Renal pelvis (tissue), 4 donors: ENCODE data around the gene PCDHB12. TPM values are rescaled to one million over a fixed set of nuclear protein-coding genes. Genes with fewer than 3 reads are reported as not detected.
"Not testable (repeated sequence)": the region's sequence is repeated elsewhere in the genome, so short reads cannot be mapped to it uniquely, and the experiment has no call there.

Experiments used
- DNase-seq: peaks from one replicate; pipeline ENCODE4 v3.0.0-alpha.2; 2013
- polyA plus RNA-seq, 3 donors: library from polyadenylated mRNA; unstranded; fragments of 120-200 nt; gene quantifications; one replicate each; pipeline ENCODE4 v1.2.1, GENCODE V29; 2013; ENCODE audit not compliant: insufficient read length in 3 of 3

PCDHB12 gene
- polyA plus RNA-seq, 3 donors = 3.6 to 4.6 (median 4.5) TPM

DNA sequence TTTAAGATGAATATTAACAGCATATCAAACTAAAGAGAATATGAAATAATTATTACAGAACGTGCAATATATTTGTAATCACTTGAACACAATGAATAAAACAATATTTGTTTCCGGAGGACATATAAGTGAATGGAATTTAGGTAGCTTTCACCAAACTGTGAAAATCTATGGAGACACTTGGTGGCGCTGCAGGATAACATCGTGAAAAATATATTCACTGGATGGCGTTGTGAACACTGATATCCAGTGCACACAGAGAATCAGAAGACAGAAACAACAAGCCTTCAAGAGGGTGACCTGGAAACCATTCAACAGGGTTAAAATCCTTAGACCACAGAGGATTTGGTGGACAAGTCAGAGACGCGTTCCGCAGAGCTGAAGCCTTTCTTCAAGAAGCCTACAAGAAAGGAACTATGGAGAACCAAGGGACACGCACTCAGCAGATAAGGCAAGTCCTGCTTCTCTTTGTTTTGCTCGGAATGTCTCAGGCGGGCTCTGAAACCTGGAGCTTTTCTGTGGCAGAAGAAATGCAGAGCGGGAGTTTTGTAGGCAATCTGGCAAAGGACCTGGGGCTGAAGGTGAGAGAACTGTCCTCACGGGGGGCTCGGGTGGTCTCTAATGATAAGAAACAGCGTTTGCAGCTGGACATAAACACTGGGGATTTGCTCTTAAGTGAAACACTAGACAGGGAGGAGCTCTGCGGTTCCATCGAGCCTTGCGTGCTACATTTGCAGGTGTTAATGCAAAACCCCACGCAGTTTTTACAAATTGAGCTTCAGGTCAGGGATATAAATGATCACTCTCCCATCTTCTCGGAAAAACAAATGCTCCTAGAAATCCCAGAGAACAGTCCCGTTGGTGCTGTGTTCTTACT lies 8.9 kb upstream of the PCDHB12 start, which contains the start of gene PCDHB11:
Gene PCDHB11 (plus strand): TSS at position 269 of the 877 bp plus-strand sequence. CDS start 148 bp downstream, at position 417.
- DNase-seq = no peak

- DNase-seq = not testable (repeated sequence)
Observed at GRCh38 chr5:141201126-141201525, 7.4 kb upstream of the PCDHB12 start.

- not testable (repeated sequence) for DNase-seq
Observed at GRCh38 chr5:141201646-141202045, 6.9 kb upstream of the PCDHB12 start.

DNA sequence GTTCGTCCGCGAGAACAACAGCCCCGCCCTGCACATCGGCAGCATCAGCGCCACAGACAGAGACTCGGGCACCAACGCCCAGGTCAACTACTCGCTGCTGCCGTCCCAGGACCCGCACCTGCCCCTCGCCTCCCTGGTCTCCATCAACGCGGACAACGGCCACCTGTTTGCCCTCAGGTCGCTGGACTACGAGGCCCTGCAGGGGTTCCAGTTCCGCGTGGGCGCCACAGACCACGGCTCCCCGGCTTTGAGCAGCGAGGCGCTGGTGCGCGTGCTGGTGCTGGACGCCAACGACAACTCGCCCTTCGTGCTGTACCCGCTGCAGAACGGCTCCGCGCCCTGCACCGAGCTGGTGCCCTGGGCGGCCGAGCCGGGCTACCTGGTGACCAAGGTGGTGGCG lies 1.8 kb downstream of the PCDHB12 start:
- not testable (repeated sequence) for DNase-seq

DNA sequence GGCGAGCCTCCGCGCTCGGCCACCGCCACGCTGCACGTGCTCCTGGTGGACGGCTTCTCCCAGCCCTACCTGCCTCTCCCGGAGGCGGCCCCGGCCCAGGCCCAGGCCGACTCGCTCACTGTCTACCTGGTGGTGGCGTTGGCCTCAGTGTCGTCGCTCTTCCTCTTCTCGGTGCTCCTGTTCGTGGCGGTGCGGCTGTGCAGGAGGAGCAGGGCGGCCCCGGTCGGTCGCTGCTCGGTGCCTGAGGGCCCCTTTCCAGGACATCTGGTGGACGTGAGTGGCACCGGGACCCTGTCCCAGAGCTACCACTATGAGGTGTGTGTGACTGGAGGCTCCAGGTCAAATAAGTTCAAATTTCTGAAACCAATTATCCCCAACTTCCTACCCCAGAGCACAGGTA lies 2.3 kb downstream of the PCDHB12 start:
- DNase-seq = not testable (repeated sequence)

DNA sequence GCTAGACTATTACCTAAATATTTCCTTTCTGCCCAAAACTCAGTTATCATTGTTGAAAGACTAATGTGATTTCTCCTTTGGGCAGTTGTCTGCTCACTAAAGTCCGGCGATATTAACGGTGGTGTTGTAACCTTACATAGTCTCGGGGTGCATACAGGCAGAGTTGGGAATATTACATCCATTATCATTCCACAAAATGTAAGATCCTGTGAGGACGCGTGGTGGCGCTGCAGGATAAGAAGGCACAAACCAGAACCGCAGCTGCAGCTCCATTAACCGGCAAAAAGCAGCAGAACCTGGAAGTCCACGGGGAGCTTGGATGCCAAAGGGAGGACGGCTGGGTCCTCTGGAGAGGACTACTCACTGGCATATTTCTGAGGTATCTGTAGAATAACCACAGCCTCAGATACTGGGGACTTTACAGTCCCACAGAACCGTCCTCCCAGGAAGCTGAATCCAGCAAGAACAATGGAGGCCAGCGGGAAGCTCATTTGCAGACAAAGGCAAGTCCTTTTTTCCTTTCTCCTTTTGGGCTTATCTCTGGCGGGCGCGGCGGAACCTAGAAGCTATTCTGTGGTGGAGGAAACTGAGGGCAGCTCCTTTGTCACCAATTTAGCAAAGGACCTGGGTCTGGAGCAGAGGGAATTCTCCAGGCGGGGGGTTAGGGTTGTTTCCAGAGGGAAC lies 5.3 kb downstream of the PCDHB12 start, which contains the start of gene PCDHB13:
Gene PCDHB13 (plus strand): TSS at position 264 of the 684 bp plus-strand sequence. CDS start 205 bp downstream, at position 469.
- DNase-seq = not testable (repeated sequence)

GRCh38 chr5:141214583-141214982 lies 6.1 kb downstream of the PCDHB12 start:
- DNase-seq = not testable (repeated sequence)

GRCh38 chr5:141215504-141215903 lies 7.0 kb downstream of the PCDHB12 start:
- not testable (repeated sequence) for DNase-seq

- DNase-seq = not testable (repeated sequence)
Observed at GRCh38 chr5:141216035-141216434, 7.5 kb downstream of the PCDHB12 start.

DNA sequence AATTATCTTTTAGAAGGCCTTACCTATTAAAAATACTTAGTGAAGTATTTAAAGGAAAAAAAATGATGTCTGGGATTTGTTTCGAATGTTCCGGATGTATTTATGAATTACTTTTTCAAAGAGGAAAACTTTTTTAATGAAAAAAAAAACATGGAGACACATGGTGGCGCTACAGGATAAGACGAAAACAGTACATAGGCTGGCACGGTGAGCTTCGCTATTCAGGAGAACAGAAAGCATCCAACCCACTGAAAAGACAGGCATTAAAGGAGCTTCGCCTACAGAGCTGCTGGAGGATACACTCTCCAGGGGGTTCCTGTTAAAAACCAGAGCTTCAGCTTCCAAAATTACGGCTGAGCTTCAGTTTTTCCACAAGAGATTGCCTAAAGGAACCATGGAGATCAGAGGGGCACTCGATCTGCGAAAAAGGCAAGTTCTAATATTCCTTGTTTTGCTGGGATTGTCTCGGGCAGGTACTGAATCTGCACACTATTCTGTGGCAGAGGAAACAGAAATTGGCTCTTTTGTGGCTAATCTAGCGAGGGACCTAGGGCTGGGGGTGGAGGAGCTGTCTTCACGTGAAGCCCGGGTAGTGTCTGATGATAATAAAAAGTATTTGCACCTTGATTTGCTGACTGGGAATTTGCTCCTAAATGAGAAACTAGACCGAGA lies 14.7 kb downstream of the PCDHB12 start, which contains the start of gene PCDHB14:
Gene PCDHB14 (plus strand): TSS at position 232 of the 672 bp plus-strand sequence. CDS start 163 bp downstream, at position 395.
- no peak for DNase-seq

DNA sequence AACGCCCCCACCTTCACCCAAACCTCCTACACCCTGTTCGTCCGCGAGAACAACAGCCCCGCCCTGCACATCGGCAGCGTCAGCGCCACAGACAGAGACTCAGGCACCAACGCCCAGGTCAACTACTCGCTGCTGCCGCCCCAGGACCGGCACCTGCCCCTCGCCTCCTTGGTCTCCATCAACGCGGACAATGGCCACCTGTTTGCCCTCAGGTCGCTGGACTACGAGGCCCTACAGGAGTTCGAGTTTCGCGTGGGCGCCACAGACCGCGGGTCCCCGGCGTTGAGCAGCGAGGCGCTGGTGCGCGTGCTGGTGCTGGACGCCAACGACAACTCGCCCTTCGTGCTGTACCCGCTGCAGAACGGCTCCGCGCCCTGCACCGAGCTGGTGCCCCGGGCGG lies 16.3 kb downstream of the PCDHB12 start:
- not testable (repeated sequence) for DNase-seq

DNA sequence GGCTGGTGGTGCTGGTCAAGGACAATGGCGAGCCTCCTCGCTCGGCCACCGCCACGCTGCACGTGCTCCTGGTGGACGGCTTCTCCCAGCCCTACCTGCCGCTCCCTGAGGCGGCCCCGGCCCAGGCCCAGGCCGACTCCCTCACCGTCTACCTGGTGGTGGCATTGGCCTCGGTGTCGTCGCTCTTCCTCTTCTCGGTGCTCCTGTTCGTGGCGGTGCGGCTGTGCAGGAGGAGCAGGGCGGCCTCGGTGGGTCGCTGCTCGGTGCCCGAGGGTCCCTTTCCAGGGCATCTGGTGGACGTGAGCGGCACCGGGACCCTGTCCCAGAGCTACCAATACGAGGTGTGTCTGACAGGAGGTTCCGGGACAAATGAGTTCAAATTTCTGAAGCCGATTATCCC lies 16.9 kb downstream of the PCDHB12 start:
- DNase-seq = not testable (repeated sequence)

DNA sequence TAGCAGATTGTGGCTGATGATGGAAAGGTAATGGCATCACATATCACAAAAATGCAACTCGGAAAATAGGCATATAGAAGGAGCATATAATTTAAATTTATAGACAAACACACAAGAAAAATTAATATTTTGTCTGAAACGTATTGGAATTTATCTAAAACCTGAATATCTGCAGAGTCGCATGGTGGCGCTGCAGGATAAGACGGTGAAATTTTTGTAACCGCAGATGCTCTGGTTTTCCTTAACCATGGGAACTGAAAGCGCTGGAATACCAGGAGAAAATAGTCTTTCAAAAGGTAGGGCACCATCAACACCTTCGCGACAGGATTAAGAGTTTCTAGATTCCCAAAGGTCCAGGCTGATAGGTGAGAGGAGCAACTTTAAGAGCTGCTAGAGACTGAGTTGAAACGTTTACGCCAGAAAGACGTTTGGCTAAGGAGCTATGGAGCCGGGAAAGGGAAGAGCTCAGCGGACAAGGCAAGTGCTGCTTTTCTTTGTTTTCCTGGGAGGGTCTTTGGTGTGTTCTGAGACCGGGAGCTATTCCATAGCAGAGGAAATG lies 25.7 kb downstream of the PCDHB12 start:
- DNase-seq = peak; percentile 10

GRCh38 chr5:141235922-141236321 lies 27.4 kb downstream of the PCDHB12 start:
- not testable (repeated sequence) for DNase-seq

DNA sequence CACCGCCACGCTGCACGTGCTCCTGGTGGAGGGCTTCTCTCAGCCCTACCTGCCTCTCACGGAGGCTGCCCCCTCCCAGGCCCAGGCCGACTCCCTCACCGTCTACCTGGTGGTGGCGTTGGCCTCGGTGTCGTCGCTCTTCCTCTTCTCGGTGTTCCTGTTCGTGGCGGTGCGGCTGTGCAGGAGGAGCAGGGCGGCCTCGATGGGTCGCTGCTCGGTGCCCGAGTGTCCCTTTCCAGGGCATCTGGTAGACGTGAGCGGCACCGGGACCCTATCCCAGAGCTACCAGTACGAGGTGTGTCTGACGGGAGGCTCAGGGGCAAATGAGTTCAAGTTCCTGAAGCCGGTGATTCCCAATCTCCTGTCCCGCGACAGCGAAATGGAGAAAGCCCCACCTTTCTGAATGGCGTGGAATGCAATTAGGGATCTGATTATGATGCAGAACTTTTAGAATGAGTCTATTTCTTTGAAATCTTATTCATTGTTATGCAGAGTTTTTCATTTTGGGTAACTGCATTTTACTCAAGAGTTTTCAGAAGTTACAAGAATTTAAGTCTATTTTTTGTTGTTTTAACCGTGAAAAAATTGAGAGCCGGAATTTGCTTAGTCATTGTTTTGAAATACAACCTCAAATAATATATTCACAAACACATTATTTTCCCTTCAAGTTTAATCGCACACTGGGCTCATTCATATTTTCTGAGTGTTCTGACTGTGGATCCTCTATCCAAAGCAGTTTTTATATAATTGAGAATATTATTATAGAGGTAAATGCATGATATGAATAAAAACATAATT lies 28.2 kb downstream of the PCDHB12 start:
- DNase-seq = no peak

- no peak for DNase-seq
Observed at GRCh38 chr5:141241496-141241895, 33.0 kb downstream of the PCDHB12 start.

DNA sequence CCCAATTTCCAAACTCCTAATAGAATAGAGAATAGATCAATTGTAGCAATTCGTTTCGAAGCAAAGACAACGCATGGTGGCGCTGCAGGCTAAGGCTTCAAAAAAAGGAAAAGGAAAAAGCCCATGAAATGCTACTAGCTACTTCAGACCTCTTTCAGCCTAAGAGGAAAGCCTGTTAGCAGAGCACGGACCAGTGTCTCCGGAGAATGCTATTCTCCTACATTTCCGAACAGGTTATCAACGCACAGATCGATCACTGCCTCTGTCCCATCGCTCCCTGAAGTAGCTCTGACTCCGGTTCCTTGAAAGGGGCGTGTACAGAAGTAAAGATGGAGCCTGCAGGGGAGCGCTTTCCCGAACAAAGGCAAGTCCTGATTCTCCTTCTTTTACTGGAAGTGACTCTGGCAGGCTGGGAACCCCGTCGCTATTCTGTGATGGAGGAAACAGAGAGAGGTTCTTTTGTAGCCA lies 36.8 kb downstream of the PCDHB12 start, which contains the start of gene PCDHB15:
Gene PCDHB15 (plus strand): TSS at position 146 of the 468 bp plus-strand sequence. CDS start 184 bp downstream, at position 330.
- DNase-seq = peak; percentile 24

DNA sequence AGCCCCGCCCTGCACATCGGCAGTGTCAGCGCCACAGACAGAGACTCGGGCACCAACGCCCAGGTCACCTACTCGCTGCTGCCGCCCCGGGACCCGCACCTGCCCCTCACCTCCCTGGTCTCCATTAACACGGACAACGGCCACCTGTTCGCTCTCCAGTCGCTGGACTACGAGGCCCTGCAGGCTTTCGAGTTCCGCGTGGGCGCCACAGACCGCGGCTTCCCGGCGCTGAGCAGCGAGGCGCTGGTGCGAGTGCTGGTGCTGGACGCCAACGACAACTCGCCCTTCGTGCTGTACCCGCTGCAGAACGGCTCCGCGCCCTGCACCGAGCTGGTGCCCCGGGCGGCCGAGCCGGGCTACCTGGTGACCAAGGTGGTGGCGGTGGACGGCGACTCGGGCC lies 38.5 kb downstream of the PCDHB12 start:
- DNase-seq = not testable (repeated sequence)

GRCh38 chr5:141247434-141247833 lies 38.9 kb downstream of the PCDHB12 start:
- DNase-seq = not testable (repeated sequence)

GRCh38 chr5:141250576-141250975 lies 42.1 kb downstream of the PCDHB12 start:
- no peak for DNase-seq
